ENCODE results near the gene DKK3.

Gene DKK3

DNA sequence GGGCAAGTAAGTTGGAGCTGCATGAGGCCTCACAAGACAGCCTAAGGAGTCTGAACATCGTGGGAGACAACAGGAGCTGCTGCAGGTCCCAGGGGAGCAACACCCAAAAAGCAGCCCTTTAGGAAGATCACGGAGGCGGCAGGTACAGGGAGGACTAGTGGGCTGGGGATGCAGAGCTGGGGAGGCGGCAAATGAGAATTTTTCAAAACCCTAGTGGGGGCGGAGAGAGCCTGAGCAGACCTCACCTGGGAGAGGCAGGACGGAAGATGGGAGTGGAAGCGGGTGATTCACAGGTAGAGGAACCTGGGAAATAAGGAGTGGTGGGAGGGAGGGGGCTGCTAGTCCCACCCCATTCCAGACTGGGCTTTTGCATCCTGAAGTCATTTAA lies 42.1 kb downstream of the DKK3 start:
- DNase-seq: no peak

DNA sequence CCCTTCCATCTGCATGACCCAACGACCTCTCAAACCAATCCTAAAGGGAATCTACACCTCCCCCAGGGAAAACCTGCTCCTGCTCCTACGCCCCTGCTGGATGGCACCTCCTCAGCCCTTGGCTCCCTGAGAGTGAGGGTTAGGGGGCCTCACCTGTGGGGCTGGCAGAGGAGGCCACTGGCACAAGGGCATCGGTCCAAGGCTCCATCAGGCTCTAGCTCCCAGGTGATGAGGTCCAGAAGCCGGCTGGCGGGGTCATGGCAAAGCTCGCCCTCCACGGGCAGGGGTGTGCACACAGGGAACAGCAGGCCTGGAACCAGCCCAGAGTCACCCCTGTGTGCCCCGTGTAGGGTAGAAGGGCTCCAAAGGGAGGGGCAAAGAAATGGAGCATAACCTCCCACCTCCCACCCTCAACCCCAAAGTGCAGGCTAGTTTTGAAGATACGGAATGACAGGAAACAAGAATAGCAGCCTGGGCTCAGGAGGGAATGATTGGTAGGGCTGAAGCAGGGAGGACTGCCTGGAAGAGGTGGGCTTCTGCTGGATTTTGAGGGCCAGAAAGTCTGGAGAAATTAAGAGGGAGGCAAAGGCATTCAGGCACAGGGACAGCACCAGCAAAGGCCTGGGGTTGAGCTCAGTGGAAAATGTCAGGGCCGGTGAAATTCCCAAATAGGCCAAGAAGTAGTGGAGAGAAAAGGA lies 42.6 kb downstream of the DKK3 start:
- no peak for DNase-seq

DNA sequence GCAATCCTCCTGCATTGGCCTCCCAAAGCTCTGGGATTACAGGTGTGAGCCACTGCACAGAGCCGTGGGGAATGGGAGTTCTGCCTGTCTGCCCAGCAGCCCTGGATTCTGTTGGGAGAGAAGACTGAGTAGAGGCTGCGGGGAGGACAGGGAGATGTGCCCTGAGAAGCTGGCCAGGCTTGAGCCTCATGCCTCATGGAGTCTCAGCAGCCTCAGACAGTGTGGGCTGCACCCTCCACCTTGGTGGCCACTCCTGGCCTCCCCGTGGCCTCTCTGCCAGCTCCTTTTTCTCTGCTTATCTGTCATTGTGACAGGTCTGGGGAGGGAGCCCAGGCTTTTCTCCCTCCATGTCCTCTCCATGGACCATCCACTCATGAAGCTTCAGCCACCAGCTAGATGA lies 43.2 kb downstream of the DKK3 start:
- no peak for DNase-seq

DNA sequence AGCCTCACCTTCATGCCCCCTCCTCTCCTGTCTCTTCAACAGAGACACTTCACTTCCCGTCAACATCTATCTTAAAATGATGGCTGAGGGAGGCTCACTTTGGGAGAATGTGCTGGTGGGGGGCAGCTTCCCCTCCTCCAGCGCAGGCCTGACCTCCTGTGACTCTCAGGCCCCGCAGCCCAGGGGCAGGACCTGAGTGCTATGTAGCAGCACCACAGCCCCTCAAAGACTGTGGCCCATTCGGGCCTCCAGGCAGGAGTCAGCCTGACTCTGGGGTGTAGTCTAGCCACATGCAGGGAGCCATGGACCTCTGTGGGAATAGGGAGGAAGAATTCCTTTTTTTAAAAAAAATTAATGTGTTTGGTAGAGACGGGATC lies 43.7 kb downstream of the DKK3 start:
- DNase-seq: no peak

DNA sequence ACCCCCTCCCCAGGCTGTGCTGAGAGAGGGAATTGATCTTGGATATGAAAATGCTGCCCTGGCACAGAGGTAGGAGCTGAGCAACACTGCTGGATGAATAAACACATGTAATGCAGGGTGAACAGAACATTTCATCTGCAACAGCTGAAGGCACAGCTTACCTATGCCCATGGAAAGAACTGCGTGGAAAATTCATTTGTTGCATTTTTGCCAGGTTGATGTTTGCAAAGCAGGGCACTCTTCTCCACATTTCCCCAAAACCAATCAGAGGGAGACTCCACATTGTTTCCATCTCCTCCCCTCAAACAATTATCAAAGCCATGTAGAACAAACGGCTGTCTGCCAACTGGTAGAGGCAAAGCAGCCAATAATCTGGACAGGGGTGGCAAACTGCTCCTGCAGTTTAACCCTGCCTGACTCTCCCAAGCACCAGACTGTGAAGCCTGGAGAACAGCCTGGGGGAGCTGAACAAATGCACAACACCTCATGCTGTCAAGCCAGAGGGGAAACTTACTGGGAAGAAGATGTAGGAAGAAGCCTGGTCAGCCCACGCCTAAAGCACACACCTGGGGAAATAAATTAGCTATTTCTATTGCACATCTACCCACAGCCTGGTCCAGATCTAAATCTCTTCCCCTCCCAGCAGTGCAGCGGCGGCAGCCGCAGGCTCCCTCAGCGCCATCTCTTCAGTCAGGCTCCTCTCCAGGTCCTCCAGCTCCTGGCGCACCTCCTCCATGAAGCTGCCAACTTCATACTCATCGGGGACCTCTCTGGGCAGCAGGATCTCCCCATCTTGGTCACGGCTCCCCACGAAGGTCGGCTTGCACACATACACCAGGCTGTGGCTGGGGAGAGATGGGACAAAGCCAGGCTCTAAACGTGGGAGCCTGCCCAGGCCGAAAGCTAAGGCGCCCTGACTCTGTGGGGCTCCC lies 44.3 kb downstream of the DKK3 start:
- DNase-seq: no peak

DNA sequence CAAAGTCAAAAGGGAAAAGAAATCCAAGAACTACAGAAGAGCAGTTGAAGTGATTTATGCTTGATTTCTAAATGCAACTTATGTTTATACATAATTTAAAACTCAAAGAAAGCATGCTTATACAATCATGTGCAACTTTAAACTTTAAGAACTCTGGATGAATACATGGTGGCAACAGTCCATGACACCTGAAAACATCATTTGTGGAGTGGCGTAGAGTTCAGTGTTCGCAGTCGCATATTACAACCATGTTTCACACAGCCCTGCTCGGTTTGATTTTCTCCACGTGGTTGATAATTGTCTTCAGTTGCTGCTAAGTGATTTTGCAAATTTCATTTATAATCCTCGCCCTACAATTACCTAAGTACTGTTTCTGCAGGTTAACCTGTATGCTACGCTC lies 45.4 kb downstream of the DKK3 start:
- no peak for DNase-seq

DNA sequence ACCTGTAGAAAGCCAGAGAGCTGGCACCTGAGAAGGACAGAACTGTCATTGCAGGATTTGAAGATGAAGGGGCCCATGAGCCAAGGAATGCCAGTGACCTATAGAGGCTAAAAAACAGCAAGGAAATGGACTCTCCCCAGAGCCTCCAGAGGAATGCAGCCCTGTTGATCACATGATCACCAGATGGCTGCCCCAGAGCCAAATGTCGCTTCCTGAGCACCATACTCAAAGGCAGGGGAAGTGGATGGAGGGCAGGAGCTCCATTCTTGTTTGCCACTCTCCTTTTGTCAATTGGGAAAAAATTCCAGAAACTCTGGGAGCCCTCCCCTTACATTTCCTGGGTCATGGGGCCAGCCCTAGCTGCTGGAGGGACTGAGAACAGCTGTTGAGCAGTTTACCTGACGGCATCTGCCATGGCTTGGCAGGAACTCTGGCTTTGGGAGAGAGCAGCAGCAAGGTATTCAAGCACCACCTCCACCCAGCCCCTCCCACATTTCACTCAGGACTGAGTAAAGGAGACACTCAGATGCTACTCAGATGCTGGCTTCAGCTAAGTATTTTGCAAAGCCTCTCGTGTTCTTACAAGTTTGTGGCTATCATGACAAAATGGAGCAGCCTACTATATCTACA lies 46.9 kb downstream of the DKK3 start:
- DNase-seq: no peak

DNA sequence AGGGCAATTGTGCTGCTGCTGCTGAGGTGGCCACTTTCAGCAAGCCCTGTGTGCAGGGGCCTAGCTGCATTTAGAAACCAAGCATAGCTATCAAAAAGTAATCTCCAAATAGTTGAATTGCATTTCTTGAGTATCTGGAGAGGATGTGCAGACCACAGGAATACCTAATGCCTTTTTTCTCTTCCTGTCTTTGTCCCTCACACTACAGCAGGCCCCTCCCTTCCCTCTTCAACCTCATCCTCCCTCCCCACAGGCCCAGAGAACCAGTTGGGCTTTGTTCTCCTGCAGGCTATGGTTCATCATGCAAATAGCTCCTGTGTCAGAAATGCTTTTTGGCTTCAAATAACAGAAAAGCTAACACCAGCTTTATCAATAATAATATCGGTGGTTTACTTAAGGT lies 47.7 kb downstream of the DKK3 start:
- DNase-seq: no peak

DNA sequence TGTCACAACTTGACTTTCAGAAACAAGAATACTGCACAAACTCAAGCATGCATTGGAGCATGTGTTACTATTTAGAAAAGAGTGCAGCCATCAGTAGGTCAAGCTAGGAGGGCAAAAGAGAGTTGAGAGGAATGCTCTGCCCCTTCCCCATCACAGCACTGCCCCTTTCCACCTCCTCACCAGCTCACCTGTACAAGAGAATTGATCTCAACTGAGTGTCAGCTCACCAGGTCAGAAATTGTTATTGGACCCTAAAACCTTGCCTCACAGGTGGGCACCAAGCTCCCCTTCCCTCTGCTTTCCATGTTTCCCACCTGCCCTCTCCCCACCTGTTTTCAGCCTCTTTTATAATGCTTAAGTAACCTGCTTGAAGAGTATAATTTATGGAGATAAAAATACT lies 48.8 kb downstream of the DKK3 start:
- no peak for DNase-seq

DNA sequence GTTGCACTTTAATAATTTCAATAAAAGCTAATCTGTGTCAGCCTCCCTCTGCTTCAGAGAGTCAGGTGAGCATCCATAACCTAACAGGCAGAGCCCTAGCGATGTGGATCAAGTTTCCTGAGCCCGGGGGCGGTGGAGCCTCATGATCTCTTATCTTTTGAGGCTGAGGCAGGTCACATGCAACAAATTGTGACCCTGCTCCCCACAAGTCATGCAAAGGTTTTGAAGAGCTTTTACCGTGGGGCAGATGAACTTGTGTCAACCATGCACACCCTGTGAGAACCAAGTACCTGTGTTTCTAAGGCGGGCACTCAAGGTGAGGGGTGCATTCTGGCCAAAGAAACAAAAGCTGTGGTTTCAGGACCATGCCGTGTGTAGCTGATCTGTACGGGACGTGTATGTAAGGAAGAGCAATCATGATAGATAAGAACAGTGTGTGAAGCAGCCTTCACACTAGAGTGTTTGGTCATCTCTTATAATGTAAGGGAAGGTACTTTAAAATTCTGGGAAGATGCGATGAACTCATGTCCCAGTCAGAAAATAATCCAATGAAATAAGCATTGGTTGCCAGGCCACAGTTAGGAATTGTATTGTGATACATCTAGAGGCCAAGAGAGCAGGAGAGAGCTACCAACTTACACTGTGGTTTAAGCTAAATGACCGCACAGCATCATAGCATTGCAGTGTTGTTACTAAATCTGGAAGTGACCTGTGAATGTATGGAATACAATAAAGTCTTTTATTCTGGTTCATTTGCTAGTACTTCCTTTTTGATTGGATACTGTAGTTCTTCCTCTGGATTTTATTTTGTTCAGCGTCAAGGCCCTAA lies 49.8 kb downstream of the DKK3 start:
- no peak for DNase-seq

DNA sequence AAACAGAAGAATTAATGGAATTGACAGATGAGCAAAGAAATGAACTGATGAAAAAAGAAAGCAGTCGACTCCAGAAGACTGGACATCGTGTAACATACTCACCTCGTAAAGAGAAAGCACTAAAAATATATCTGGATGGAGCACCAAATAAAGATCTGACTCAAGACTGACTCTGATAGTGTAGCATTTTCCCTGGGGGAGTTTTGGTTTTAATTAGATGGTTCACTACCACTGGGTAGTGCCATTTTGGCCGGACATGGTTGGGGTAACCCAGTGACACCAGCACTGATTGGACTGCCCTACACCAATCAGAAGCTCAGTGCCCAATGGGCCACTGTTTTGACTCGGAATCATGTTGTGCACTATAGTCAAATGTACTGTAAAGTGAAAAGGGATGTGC lies 52.4 kb downstream of the DKK3 start:
- DNase-seq: no peak

DNA sequence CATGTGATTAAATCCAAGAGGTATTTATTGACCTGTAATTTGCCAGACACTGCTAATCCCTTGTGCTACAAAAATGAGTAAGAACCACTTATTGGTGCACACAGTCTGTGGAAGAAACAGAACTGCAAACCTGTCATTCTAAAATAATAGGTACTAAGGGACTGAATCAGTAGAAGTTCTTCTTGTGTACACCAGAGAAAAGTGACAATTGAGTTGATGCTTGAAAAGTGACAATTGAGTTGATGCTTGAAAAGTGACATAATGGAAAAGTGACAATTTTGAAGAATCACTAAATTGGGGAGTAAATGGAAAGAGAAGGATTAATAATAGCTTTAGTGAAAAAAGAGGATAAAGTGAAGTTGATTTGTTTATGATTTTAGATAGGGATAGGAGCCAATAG lies 56.4 kb downstream of the DKK3 start:
- no peak for DNase-seq

DNA sequence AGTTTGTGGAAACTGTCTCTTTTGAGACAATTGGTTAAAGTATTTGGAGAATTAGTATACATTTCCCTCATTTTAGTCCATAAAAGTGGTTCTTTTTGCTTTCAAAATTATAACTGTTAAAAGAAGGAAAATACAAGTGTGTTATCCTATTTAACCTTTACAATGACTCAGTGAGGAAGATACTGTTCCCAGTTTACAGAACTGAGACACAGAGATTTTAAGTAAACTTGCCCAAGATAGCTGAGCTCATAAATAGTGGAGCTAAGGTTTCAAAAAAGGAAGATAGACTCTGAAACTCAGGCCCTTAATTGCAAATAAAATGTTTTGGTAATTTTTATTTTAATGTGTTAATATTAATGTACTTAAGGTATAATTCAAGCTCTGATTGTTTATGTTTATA lies 58.9 kb downstream of the DKK3 start:
- DNase-seq: no peak

DNA sequence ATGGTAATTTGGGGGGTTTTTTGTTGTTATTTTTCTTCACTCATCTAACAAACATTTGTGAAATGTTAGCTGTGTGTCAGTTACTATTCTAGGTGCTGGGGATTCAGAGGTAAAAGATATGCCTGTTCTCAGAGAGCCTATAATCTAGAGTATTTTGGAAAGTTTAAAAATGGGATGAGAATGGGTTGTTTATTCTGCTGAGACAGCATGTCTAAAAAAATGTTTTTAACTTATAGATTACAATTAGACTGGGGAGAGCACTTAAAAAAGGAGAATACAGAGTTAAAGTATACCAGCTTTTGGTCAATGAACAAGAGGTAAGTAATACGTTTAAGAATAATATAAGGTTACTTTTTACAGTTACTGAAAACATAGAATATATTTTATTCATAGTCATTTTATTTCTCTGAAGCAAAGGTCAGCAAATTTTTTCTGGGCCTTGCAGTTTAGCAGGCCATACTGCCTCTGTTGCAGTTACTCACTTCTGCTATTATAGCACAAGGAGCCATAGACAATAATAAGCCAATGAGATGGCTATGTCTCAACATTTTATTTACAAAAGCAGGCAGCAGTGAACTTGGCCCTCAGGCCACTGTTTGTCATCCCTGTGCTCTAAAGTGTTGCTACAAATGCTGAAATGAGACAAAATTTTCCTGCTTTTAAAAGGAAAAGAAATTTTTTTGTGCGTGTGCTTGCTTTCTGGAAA lies 60.0 kb downstream of the DKK3 start:
- no peak for DNase-seq

DNA sequence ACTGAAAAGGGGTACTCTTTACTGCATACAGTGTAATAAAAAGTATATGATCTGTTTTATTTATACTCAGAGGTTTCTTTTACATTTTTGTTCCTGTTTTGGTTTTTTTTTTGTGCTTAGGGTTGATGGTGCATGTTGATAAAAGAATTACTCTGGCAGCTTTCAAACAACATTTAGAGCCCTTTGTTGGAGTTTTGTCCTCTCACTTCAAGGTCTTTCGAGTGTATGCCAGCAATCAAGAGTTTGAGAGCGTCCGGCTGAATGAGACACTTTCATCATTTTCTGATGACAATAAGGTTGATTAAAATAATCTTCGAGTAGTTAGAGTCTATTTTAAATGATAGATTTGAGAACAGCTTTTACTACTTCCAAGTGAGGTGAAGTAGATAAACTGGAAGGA lies 60.6 kb downstream of the DKK3 start:
- no peak for DNase-seq

DNA sequence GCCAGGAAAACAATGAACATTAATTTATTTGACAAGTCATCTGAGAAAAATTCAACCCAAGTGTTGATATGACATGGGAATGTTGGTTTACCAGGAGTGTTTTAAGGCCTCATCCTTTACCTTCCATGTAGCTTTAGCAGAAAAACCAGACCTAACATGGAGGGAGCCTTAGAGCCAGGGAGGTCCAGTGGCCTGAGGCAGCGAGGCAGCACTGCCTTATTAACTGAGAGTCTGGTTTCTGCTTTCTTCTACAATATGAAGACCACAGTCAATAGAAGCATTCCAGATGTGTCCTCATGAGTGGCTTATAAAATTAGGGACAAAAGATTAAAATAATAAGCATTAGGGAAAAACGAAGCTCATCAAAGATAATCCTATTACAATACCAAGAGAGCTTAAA lies 61.5 kb downstream of the DKK3 start:
- DNase-seq: no peak

DNA sequence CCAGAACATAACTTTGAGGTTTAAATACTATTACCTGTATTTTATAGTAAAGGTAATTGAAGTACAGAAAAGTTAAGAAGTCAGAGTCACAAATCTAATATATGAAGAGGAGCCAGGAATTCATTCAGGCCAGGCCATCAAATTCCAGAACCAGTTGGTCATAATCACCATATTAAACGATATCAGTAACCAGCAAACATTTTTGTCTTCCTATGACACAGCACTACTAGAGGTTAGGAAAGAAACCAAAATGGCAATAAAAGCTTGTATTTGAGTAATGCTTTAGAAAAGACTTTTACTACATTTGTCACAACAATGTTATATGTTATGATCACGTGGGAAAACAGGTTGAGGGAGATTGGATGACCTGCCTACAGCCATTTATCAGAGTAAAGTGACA lies 62.2 kb downstream of the DKK3 start:
- no peak for DNase-seq

DNA sequence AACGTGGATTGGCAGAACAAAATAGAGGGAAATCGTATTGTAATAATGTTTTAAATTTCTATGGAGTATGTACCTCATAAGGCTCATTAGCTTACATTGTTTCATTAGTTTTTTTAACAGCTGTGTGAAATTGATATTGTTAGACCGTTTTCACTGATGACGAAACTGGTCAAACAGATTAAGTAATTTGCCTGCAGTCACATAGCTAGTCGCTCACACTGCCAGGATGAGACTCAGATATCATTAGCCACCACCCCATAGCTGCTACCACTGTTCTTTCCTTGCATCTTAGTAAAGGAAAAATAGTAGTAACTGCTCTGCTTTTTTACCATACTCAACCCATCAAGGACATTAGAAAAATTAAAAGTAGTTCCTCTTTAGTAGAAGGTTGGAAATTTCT lies 64.0 kb downstream of the DKK3 start:
- no peak for DNase-seq

DNA sequence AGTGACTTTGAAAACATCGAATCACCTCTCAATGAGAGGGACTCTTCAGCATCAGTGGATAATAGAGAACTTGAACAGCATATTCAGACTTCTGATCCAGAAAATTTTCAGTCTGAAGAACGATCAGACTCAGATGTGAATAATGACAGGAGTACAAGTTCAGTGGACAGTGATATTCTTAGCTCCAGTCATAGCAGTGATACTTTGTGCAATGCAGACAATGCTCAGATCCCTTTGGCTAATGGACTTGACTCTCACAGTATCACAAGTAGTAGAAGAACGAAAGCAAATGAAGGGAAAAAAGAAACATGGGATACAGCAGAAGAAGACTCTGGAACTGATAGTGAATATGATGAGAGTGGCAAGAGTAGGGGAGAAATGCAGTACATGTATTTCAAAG lies 65.8 kb downstream of the DKK3 start:
- no peak for DNase-seq

DNA sequence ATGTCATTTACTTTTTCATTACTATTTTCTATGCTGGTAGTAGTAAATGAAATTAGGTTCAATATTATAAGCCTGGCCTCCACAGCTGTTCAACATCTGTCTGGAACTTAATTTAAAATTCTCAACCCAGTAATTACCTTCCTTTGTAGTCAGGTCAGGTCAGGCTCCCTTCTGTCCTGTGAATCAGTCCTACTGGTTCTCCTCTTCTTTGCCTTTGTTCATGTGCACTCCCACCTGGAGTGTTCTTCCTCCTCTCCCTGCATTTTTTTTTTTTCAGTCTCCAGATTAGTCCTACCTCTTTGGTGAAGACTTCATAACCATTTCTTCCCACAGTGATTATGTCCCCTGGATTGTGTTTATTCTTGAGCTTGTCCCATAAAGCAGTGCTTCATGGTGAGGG lies 67.9 kb downstream of the DKK3 start:
- no peak for DNase-seq

DNA sequence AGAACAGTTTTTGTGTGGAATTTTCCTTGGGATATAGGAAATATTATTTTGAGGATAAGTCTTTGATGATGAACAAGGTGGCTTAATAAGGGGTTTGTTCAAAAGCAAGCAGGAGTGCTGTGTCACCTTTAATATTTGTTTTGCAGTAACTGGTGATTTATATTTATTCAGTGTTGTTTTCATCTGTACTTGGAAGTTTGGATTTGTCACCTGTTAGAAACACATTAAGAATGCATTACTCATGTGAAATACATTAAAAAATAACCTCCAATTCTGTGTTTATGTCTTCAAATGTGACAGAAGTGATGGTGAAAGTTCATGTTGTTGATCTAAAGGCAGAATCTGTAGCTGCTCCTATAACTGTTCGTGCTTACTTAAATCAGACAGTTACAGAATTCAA lies 70.5 kb downstream of the DKK3 start:
- no peak for DNase-seq

DNA sequence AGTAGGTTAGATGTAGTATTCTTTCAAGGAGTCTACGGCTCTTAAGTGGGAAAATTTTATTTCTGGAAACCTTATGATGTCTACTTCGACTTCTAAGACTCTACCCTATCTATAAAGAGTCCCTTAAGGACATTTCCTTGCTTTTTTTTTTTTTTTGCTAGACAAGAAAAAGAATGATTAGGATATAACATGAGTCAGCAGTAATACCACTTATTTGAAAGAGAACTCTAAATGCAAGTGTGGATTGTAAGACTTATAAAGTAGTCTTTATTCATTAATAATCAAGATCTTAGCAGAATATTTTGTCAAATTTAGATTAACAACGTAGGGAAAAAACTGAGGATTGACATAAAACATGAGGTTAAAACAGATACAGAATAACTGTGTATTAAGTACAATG lies 71.0 kb downstream of the DKK3 start:
- no peak for DNase-seq

DNA sequence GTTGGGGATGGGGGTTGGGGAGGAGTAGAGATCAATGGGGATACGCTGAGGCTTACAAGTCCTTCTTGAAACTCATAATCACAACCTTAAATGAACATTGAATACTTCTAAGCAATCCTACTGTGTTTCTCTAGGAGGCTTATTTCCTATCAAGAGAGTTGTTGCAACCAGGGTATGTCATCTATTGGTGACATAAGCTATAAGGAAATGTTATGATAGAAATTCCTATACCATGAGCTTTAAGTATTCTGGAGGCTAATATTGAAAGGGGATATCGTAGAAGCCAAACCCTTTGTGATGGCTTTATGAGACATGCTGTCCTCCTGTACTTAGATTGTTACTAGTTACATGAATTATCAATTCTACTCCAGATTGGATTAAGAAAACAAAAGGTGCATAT lies 72.9 kb downstream of the DKK3 start:
- no peak for DNase-seq
